HepG2 (cell line): ENCODE measurements around the gene PLIN4. TPM values are rescaled to one million over a fixed set of nuclear protein-coding genes. Genes with fewer than 3 reads are reported as not detected.

ENCODE experiments used
- ATAC-seq: fragments of 200-7000 bp; cut with Tn5 transposase; 3 replicates; pipeline ENCODE4 v1.9.1; 2020; ENCODE audit warnings: mild to moderate bottlenecking, moderate library complexity
- BruUV-seq: library from RNA; stranded (reverse); fragments of 400-500 nt; replicated peaks from 2 replicates; lab custom pipeline; 2021; lab: Mats Ljungman, UMichigan
- CTCF ChIA-PET: fragments of 300-600 bp; formaldehyde crosslinking; extraction: SDS; loops from one replicate; lab custom pipeline; 2021; ENCODE audit warnings: low total read pairs, inconsistent platforms, low intra/inter-chr PET ratio; lab: Yijun Ruan, JAX
- POLR2A ChIA-PET: fragments of 350-600 bp; sonication (Branson Sonifier 250); formaldehyde crosslinking; loops from one replicate; lab custom pipeline; 2020; ENCODE audit warnings: antibody characterized with exemption, inconsistent platforms; lab: Yijun Ruan, JAX
- DNase-seq: peaks from one replicate; pipeline ENCODE4 v3.0.0-alpha.2; 2015; ENCODE audit warnings: low spot score
- FAIRE-seq: peaks from 3 replicates; lab custom pipeline; 2011; peaks lifted over from hg19 to GRCh38; lab: Jason Lieb, UNC
- H2AFZ ChIP-seq: one replicate; pipeline ENCODE4 v1.6.1; 2011; ENCODE audit warnings: low read length, inconsistent platforms
- H3K27ac ChIP-seq: fragments of 300-600 bp; 3 replicates; pipeline ENCODE4 v1.8.0; 2011; ENCODE audit warnings: mixed run types, mild to moderate bottlenecking, mixed read lengths, low read length, inconsistent platforms; ENCODE audit not compliant: insufficient read depth; ENCODE audit errors: extremely low read length
- H3K27me3 ChIP-seq, 2 experiments: fragments of 200-600 bp in 1 of 2; 2 replicates in 1 of 2; 3 replicates in 1 of 2; pipeline versions ENCODE4 v1.6.0 to v1.8.0; 2011; ENCODE audit warnings: low read length in 2 of 2, mild to moderate bottlenecking in 2 of 2, moderate library complexity in 2 of 2, inconsistent platforms in 1 of 2; ENCODE audit not compliant: insufficient read depth in 2 of 2, control insufficient read depth in 1 of 2
- H3K36me3 ChIP-seq, 2 experiments: fragments of 200-600 bp in 1 of 2; replicated peaks in 1 of 2; 2 replicates in 1 of 2; 3 replicates in 1 of 2; pipeline versions ENCODE4 v1.5.1 to v1.8.0; 2011; ENCODE audit warnings: low read length in 2 of 2, inconsistent platforms in 1 of 2; ENCODE audit not compliant: insufficient read depth in 2 of 2, control insufficient read depth in 1 of 2
- H3K4me1 ChIP-seq: 2 replicates; pipeline ENCODE4 v1.5.1; 2012; ENCODE audit warnings: low read length, inconsistent platforms; ENCODE audit not compliant: insufficient read depth
- H3K4me2 ChIP-seq: 2 replicates; pipeline ENCODE4 v1.6.0; 2011; ENCODE audit warnings: low read depth, low read length, inconsistent platforms
- H3K4me3 ChIP-seq, 3 experiments: fragments of 200-600 bp in 1 of 3; sonication (generic), shearing (Covaris generic) in 1 of 3; replicated peaks in 1 of 3; 2 replicates each; pipeline ENCODE4 v1.5.1; 2011 to 2016; ENCODE audit warnings: low read length in 3 of 3, inconsistent platforms in 2 of 3, low read depth in 2 of 3, mild to moderate bottlenecking in 2 of 3, control low read depth in 1 of 3, mixed read lengths in 1 of 3; ENCODE audit not compliant: insufficient read depth in 1 of 3
- H3K79me2 ChIP-seq: one replicate; pipeline ENCODE4 v1.6.1; 2011; ENCODE audit warnings: low read length, inconsistent platforms; ENCODE audit not compliant: insufficient read depth
- H3K9ac ChIP-seq: 2 replicates; pipeline ENCODE4 v1.6.0; 2011; ENCODE audit warnings: mild to moderate bottlenecking, low read depth, low read length, inconsistent platforms; ENCODE audit not compliant: insufficient read depth
- H3K9me3 ChIP-seq: 2 replicates; pipeline ENCODE4 v1.5.1; 2012; ENCODE audit warnings: mild to moderate bottlenecking, low read length
- H4K20me1 ChIP-seq: 2 replicates; pipeline ENCODE4 v1.6.0; 2011; ENCODE audit warnings: inconsistent platforms, mild to moderate bottlenecking, low read length, moderate library complexity; ENCODE audit not compliant: insufficient read depth
- AKAP8 ChIP-seq: sonication (generic); formaldehyde crosslinking; IDR thresholded peaks from 2 replicates; pipeline ENCODE4 v1.5.1; 2020; ENCODE audit warnings: mild to moderate bottlenecking, missing genetic modification reagents
- EEA1 ChIP-seq: sonication (generic); formaldehyde crosslinking; IDR thresholded peaks from 2 replicates; pipeline ENCODE4 v1.5.1; 2020; ENCODE audit warnings: mild to moderate bottlenecking, missing genetic modification reagents, borderline replicate concordance
- GATAD1 ChIP-seq: IDR thresholded peaks from 2 replicates; pipeline ENCODE4 v1.6.1; 2016; ENCODE audit warnings: missing genetic modification reagents, missing compliant biosample characterization
- KDM5A ChIP-seq: fragments of 200-600 bp; sonication (generic); IDR thresholded peaks from 2 replicates; pipeline ENCODE4 v1.7.0; 2018; ENCODE audit warnings: antibody characterized with exemption, mild to moderate bottlenecking, low read length, borderline replicate concordance
- MLLT10 ChIP-seq: sonication (generic); formaldehyde crosslinking; IDR thresholded peaks from 2 replicates; pipeline ENCODE4 v1.4.0; 2020; ENCODE audit warnings: missing genetic modification reagents
- RBM39 ChIP-seq: fragments of 200-400 bp; formaldehyde crosslinking; IDR thresholded peaks from one replicate; pipeline ENCODE4 v1.6.1; 2018; ENCODE audit warnings: antibody characterized with exemption, mild to moderate bottlenecking, low read depth, low read length; ENCODE audit not compliant: poor library complexity, severe bottlenecking
- SOX5 ChIP-seq: IDR thresholded peaks from 2 replicates; pipeline ENCODE4 v1.6.1; 2016; ENCODE audit warnings: borderline replicate concordance
- SP5 ChIP-seq: IDR thresholded peaks from 2 replicates; pipeline ENCODE4 v1.6.1; 2016; ENCODE audit warnings: low read depth, borderline replicate concordance
- SRY ChIP-seq: sonication (generic); formaldehyde crosslinking; IDR thresholded peaks from 2 replicates; pipeline ENCODE4 v1.8.0; 2022; ENCODE audit warnings: mild to moderate bottlenecking, missing genetic modification reagents
- ZBTB43 ChIP-seq: sonication (generic); formaldehyde crosslinking; conservative IDR thresholded peaks from 2 replicates; pipeline ENCODE4 v1.4.0; 2020; ENCODE audit warnings: missing genetic modification reagents
- ZMYM2 ChIP-seq: sonication (generic); formaldehyde crosslinking; IDR thresholded peaks from 2 replicates; pipeline ENCODE4 v1.8.0; 2022; ENCODE audit warnings: mild to moderate bottlenecking, missing genetic modification reagents
- ZNF20 ChIP-seq: sonication (generic); formaldehyde crosslinking; IDR thresholded peaks from 2 replicates; pipeline ENCODE4 v1.4.0; 2020; ENCODE audit warnings: mild to moderate bottlenecking, moderate library complexity, missing genetic modification reagents
- ZNF33B ChIP-seq: sonication (generic); formaldehyde crosslinking; IDR thresholded peaks from 2 replicates; pipeline ENCODE4 v1.5.1; 2020; ENCODE audit warnings: mild to moderate bottlenecking, missing genetic modification reagents
- ZNF501 ChIP-seq: sonication (generic); formaldehyde crosslinking; IDR thresholded peaks from 2 replicates; pipeline ENCODE4 v1.5.1; 2020; ENCODE audit warnings: mild to moderate bottlenecking, moderate library complexity, missing genetic modification reagents
- ZNF543 ChIP-seq: sonication (generic); formaldehyde crosslinking; IDR thresholded peaks from 2 replicates; pipeline ENCODE4 v1.4.0; 2020; ENCODE audit warnings: mild to moderate bottlenecking, missing genetic modification reagents
- ZNF567 ChIP-seq: sonication (generic); formaldehyde crosslinking; IDR thresholded peaks from 2 replicates; pipeline ENCODE4 v1.8.1; 2023; ENCODE audit warnings: mild to moderate bottlenecking, missing genetic modification reagents, borderline replicate concordance
- ZNF614 ChIP-seq: IDR thresholded peaks from 2 replicates; pipeline ENCODE4 v1.6.1; 2018; ENCODE audit warnings: missing biosample characterization, missing genetic modification reagents, inconsistent platforms, borderline replicate concordance
- ZNF710 ChIP-seq: sonication (generic); formaldehyde crosslinking; IDR thresholded peaks from 2 replicates; pipeline ENCODE4 v1.5.0; 2020; ENCODE audit warnings: mild to moderate bottlenecking, missing genetic modification reagents, borderline replicate concordance
- ZSCAN12 ChIP-seq: sonication (generic); formaldehyde crosslinking; IDR thresholded peaks from 2 replicates; pipeline ENCODE4 v1.9.0; 2021; ENCODE audit warnings: mild to moderate bottlenecking, missing genetic modification reagents
- ZXDC ChIP-seq: sonication (generic); formaldehyde crosslinking; IDR thresholded peaks from 2 replicates; pipeline ENCODE4 v1.5.0; 2020; ENCODE audit warnings: mild to moderate bottlenecking, missing genetic modification reagents
- WGBS: methylation state at CpG from one replicate; pipeline ENCODE4 v1.1.6; 2017; ENCODE audit warnings: low lambda C conversion rate; 5-methylcytosine and 5-hydroxymethylcytosine counted together
- in situ Hi-C: cut with HindIII; loops from 2 replicates; pipeline ENCODE4 v1.10.0; 2017; ENCODE audit warnings: low pct_unique_long_range_greater_than_20kb; ENCODE audit not compliant: extremely low pct_ligation_motif_present
- intact Hi-C: fragments of 100-400 bp; cut with micrococcal nuclease; formaldehyde crosslinking; loops from one replicate; pipeline ENCODE4 v1.10.0; 2022; ENCODE audit not compliant: unreplicated experiment
- polyA plus RNA-seq, 8 experiments: library from polyadenylated mRNA; depleted of rRNA in 3 of 8; stranded (reverse) in 7 of 8; unstranded in 1 of 8; fragments of >200 nt; fragmentation: Illumina TruSeq in 4 of 8; extraction: Trizol in 4 of 8; gene quantifications; 2 replicates each; pipeline versions ENCODE4 v1.2.1 to v1.2.3, GENCODE V29; 2011 to 2016; ENCODE audit warnings: low read depth in 4 of 8, missing spikeins in 1 of 8, mixed read lengths in 1 of 8; ENCODE audit not compliant: insufficient read depth in 1 of 8
- total RNA-seq, 5 experiments: library from RNA; depleted of rRNA; stranded (reverse); fragments of >200 nt; fragmentation: Illumina TruSeq; extraction: Trizol; gene quantifications; 2 replicates each; pipeline ENCODE4 v1.2.3, GENCODE V29; 2016; ENCODE audit warnings: low read depth in 1 of 5

The PLIN4 gene
- total and polyA plus RNA-seq, 2 of the 13 experiments (the other 11 are each of a cell fraction or from before 2014, with no cell fraction given): 1.1 to 1.3 TPM

GRCh38 chr19:4539169-4539692, 20.9 kb upstream of the PLIN4 start:
- ChIA-PET CTCF (no interaction called here), POLR2A (interaction anchor here (0.5 to 2.0 kb wide), 15 partner anchors 8 to 252 kb away, joined by 3 to 9 read pairs (median 4); partner anchors contain the start of genes FEM1A, HDGFL2, MPND and MYDGF)
- H3K27me3 ChIP-seq: no peaks in the 10 kb centered on the region
- intact Hi-C loops: loop anchor here (5.0 kb wide), 1 partner anchor 67 kb away; the partner anchor contains the start of gene HDGFL2
- peaks cover 6% of the 10 kb centered on the region; the same call in 1 of the 2 replicates for H4K20me1 ChIP-seq
- TSS peak; percentile 40 for BruUV-seq
- H3K27ac ChIP-seq: peak overlapping the region; percentile 68
- H3K4me2 ChIP-seq: peak overlapping the region; percentile 81
- no peaks in the 10 kb centered on the region for H3K36me3 ChIP-seq
- no peak overlapping the region for H2AFZ ChIP-seq
- ATAC-seq (no peak), DNase-seq (no peak), FAIRE-seq (no peak)
- in situ Hi-C loops: no loop called here
- H3K9me3 ChIP-seq: no peaks in the 10 kb centered on the region
- 24% methylated on average over 3 of the region's 3 CpGs for WGBS
- H3K79me2 ChIP-seq: peaks cover 5% of the 10 kb centered on the region
- H3K4me1 ChIP-seq: peaks cover 75% of the 10 kb centered on the region
- peak overlapping the region; percentile 48 to 79 (median 60) for H3K4me3 ChIP-seq
- peak overlapping the region; percentile 77 for H3K9ac ChIP-seq
- TF ChIP-seq SOX5 (no peak), EEA1 (CRISPR knock-in tag) (no peak), ZNF20 (CRISPR knock-in tag) (no peak), GATAD1 (CRISPR knock-in tag) (no peak), ZMYM2 (CRISPR knock-in tag) (no peak), ZNF543 (CRISPR knock-in tag) (no peak), ZNF501 (CRISPR knock-in tag) (0 out of 2 replicates have a peak, but pooled peaks have one; percentile 10), ZBTB43 (CRISPR knock-in tag) (no peak), ZNF33B (CRISPR knock-in tag) (no peak), MLLT10 (CRISPR knock-in tag) (no peak), RBM39 (no peak), ZSCAN12 (CRISPR knock-in tag) (no peak), ZXDC (CRISPR knock-in tag) (no peak), ZNF614 (no peak), SRY (CRISPR knock-in tag) (no peak), ZNF567 (CRISPR knock-in tag) (no peak), KDM5A (no peak), SP5 (CRISPR knock-in tag) (no peak), AKAP8 (CRISPR knock-in tag) (no peak), ZNF710 (no peak)
